NCI-H2107 treated with DMSO at 0.1 percent for 48 hours (cell line): ENCODE measurements around the gene SMYD3.

Experiments
- DNase-seq: peaks from one replicate; lab custom pipeline; 2025; ENCODE audit not compliant: unreplicated experiment; lab: John Stamatoyannopoulos, UW

Gene SMYD3

GRCh38 chr1:245881767-245882391, 625.2 kb downstream of the SMYD3 start:
- no peak for DNase-seq

- DNase-seq = no peak
These were observed 626.2 kb downstream of the SMYD3 start for GRCh38 chr1:245880754-245881403.

GRCh38 chr1:245879091-245879490, 628.0 kb downstream of the SMYD3 start:
- no peak for DNase-seq

GRCh38 chr1:245878585-245878984, 628.5 kb downstream of the SMYD3 start:
- no peak for DNase-seq

- no peak for DNase-seq
These were observed 629.1 kb downstream of the SMYD3 start for GRCh38 chr1:245877976-245878375.

GRCh38 chr1:245876586-245876985, 630.5 kb downstream of the SMYD3 start:
- no peak for DNase-seq

GRCh38 chr1:245875581-245876261, 631.4 kb downstream of the SMYD3 start:
- no peak for DNase-seq

GRCh38 chr1:245874942-245875580, 632.0 kb downstream of the SMYD3 start:
- peak; percentile 64 for DNase-seq

GRCh38 chr1:245873883-245874671, 633.0 kb downstream of the SMYD3 start:
- DNase-seq = no peak

- DNase-seq = no peak
These were observed 634.0 kb downstream of the SMYD3 start for GRCh38 chr1:245873068-245873467.

GRCh38 chr1:245872475-245872874, 634.6 kb downstream of the SMYD3 start:
- DNase-seq = no peak

- DNase-seq = no peak
These were observed 635.2 kb downstream of the SMYD3 start for GRCh38 chr1:245871915-245872314.

GRCh38 chr1:245871191-245871590, 635.9 kb downstream of the SMYD3 start:
- DNase-seq = no peak

- no peak for DNase-seq
These were observed 636.4 kb downstream of the SMYD3 start for GRCh38 chr1:245870698-245871097.

- no peak for DNase-seq
These were observed 637.2 kb downstream of the SMYD3 start for GRCh38 chr1:245869847-245870246.

GRCh38 chr1:245867738-245868137, 639.3 kb downstream of the SMYD3 start:
- no peak for DNase-seq

GRCh38 chr1:245864872-245865271, 642.2 kb downstream of the SMYD3 start:
- no peak for DNase-seq

- no peak for DNase-seq
These were observed 643.4 kb downstream of the SMYD3 start for GRCh38 chr1:245863566-245864184.

- no peak for DNase-seq
These were observed 644.1 kb downstream of the SMYD3 start for GRCh38 chr1:245862812-245863540.
